Esophagus muscularis mucosa (tissue), 4 donors: ENCODE results near the gene PDE4D. TPM values are rescaled to one million over a fixed set of nuclear protein-coding genes. Genes with fewer than 3 reads are reported as not detected.

Experiments
- DNase-seq: peaks from one replicate; pipeline ENCODE4 v3.0.0-alpha.2; 2017; ENCODE audit errors: extremely low spot score
- H3K27ac ChIP-seq, 4 donors: fragments of 200-600 bp; sonication (generic); replicated peaks in 1 of 4; 1 replicate in 3 of 4; 2 replicates in 1 of 4; pipeline ENCODE4 v1.5.1; 2016 to 2019; ENCODE audit warnings: mild to moderate bottlenecking in 1 of 4
- H3K27me3 ChIP-seq, 4 donors: fragments of 200-600 bp; sonication (generic); one replicate each; pipeline versions ENCODE4 v1.5.1 to v1.6.0; 2016 to 2019
- H3K36me3 ChIP-seq, 4 donors: fragments of 200-600 bp; sonication (generic); one replicate each; pipeline ENCODE4 v1.5.1; 2016 to 2019
- H3K4me1 ChIP-seq, 4 donors: fragments of 200-600 bp; sonication (generic); one replicate each; pipeline ENCODE4 v1.5.1; 2016 to 2019
- H3K4me3 ChIP-seq, 4 donors: fragments of 200-600 bp; sonication (generic); 1 replicate in 2 of 4; 2 replicates in 2 of 4; pipeline ENCODE4 v1.5.1; 2016 to 2019; ENCODE audit warnings: mild to moderate bottlenecking in 4 of 4, moderate library complexity in 1 of 4
- H3K9me3 ChIP-seq, 4 donors: fragments of 200-600 bp; sonication (generic); 1 replicate in 3 of 4; 2 replicates in 1 of 4; pipeline ENCODE4 v1.5.1; 2016 to 2019
- CTCF ChIP-seq, 3 experiments: fragments of 200-600 bp in 2 of 3; fragments of 450-650 bp in 1 of 3; sonication (generic) in 2 of 3; IDR thresholded peaks; one replicate each; pipeline ENCODE4 v1.5.1; 2017 to 2019; ENCODE audit warnings: antibody characterized with exemption in 3 of 3, mild to moderate bottlenecking in 2 of 3, moderate library complexity in 1 of 3
- EP300 ChIP-seq: sonication (generic); formaldehyde crosslinking; IDR thresholded peaks from one replicate; pipeline ENCODE4 v1.6.1; 2017; ENCODE audit warnings: antibody characterized with exemption
- POLR2A ChIP-seq: fragments of 450-650 bp; IDR thresholded peaks from one replicate; pipeline ENCODE4 v1.6.1; 2017; ENCODE audit warnings: antibody characterized with exemption, moderate library complexity, mild to moderate bottlenecking, low read depth
- POLR2AphosphoS5 ChIP-seq, 2 donors: sonication (generic); formaldehyde crosslinking; IDR thresholded peaks; one replicate each; pipeline ENCODE4 v1.6.1; 2017; ENCODE audit warnings: antibody characterized with exemption in 2 of 2
- WGBS: methylation state at CpG from one replicate; pipeline ENCODE4 v1.1.5; 2018; 5-methylcytosine and 5-hydroxymethylcytosine counted together
- intact Hi-C: fragments of 100-400 bp; cut with DNase I; formaldehyde crosslinking; loops from one replicate; pipeline ENCODE4 v1.15.1; 2023
- total RNA-seq, 4 donors: library from RNA; depleted of rRNA; stranded (reverse); fragments of >200 nt; gene quantifications; one replicate each; pipeline versions ENCODE4 v1.1.0 to v1.2.1, GENCODE V29; 2016

Gene PDE4D
- total RNA-seq, 4 donors from 2014 or later, result 39.2 to 87.0 (median 50.2) TPM

GRCh38 chr5:59462956-59463355 lies 430.6 kb downstream of the PDE4D start:
- Histone ChIP-seq H3K4me1 (no peaks in the 10 kb centered on the region), H3K27ac (no peak overlapping the region), H3K27me3 (no peaks in the 10 kb centered on the region), H3K9me3 (no peaks in the 10 kb centered on the region), H3K4me3 (no peak overlapping the region), H3K36me3 (no peaks in the 10 kb centered on the region)
- TF ChIP-seq POLR2AphosphoS5 (IDR thresholded peaks at IDR 0.05) (no peak), EP300 (no peak), POLR2A (no peak), CTCF (IDR thresholded peaks at IDR 0.05) (no peak)
- intact Hi-C loops, result no loop called here
- WGBS, result 94% methylated on average over 1 of the region's 1 CpG
- no peak for DNase-seq

GRCh38 chr5:59460368-59461153 lies 433.0 kb downstream of the PDE4D start:
- intact Hi-C loops, result no loop called here
- Histone ChIP-seq H3K4me1 (no peaks in the 10 kb centered on the region), H3K9me3 (no peaks in the 10 kb centered on the region), H3K4me3 (no peak overlapping the region), H3K36me3 (no peaks in the 10 kb centered on the region), H3K27ac (no peak overlapping the region), H3K27me3 (no peaks in the 10 kb centered on the region)
- 64% methylated on average over 2 of the region's 4 CpGs for WGBS
- no peak for TF ChIP-seq EP300
- TF ChIP-seq POLR2A, result no peak
- no peak for TF ChIP-seq POLR2AphosphoS5 (IDR thresholded peaks at IDR 0.05)
- TF ChIP-seq CTCF (IDR thresholded peaks at IDR 0.05), result no peak
- DNase-seq, result no peak

GRCh38 chr5:59458966-59459729 lies 434.4 kb downstream of the PDE4D start:
- no peaks in the 10 kb centered on the region for H3K27me3 ChIP-seq
- no peaks in the 10 kb centered on the region for H3K9me3 ChIP-seq
- no peaks in the 10 kb centered on the region for H3K4me1 ChIP-seq
- no peak overlapping the region for H3K27ac ChIP-seq
- WGBS, result 98% methylated on average over 3 of the region's 3 CpGs
- H3K36me3 ChIP-seq, result no peaks in the 10 kb centered on the region
- DNase-seq, result no peak
- TF ChIP-seq EP300, result no peak
- intact Hi-C loops, result no loop called here
- no peak overlapping the region for H3K4me3 ChIP-seq

GRCh38 chr5:59458321-59458720 lies 435.2 kb downstream of the PDE4D start:
- 87% methylated on average over 4 of the region's 4 CpGs for WGBS
- Histone ChIP-seq H3K36me3 (no peaks in the 10 kb centered on the region), H3K27ac (no peak overlapping the region), H3K4me1 (no peaks in the 10 kb centered on the region), H3K9me3 (no peaks in the 10 kb centered on the region), H3K4me3 (no peak overlapping the region), H3K27me3 (no peaks in the 10 kb centered on the region)
- DNase-seq, result no peak
- no peak for TF ChIP-seq POLR2A
- no peak for TF ChIP-seq POLR2AphosphoS5 (IDR thresholded peaks at IDR 0.05)
- no peak for TF ChIP-seq EP300
- TF ChIP-seq CTCF (IDR thresholded peaks at IDR 0.05), result no peak
- intact Hi-C loops, result no loop called here

- Histone ChIP-seq H3K9me3 (no peaks in the 10 kb centered on the region), H3K27me3 (no peaks in the 10 kb centered on the region), H3K4me3 (no peak overlapping the region), H3K27ac (no peak overlapping the region), H3K36me3 (no peaks in the 10 kb centered on the region), H3K4me1 (no peaks in the 10 kb centered on the region)
- no peak for TF ChIP-seq CTCF (IDR thresholded peaks at IDR 0.05)
- no peak for TF ChIP-seq POLR2A
- TF ChIP-seq EP300, result no peak
- TF ChIP-seq POLR2AphosphoS5 (IDR thresholded peaks at IDR 0.05), result no peak
- intact Hi-C loops, result no loop called here
- DNase-seq, result no peak
- 89% methylated on average over 3 of the region's 3 CpGs for WGBS
Measured at GRCh38 chr5:59449905-59450644, 443.5 kb downstream of the PDE4D start.
